Cortex of kidney (tissue), 1 donor: ENCODE measurements around the gene TSPAN4.

Experiments
- DNase-seq: peaks from one replicate; lab custom pipeline; 2025; lab: John Stamatoyannopoulos, UW

TSPAN4 gene, protein sequence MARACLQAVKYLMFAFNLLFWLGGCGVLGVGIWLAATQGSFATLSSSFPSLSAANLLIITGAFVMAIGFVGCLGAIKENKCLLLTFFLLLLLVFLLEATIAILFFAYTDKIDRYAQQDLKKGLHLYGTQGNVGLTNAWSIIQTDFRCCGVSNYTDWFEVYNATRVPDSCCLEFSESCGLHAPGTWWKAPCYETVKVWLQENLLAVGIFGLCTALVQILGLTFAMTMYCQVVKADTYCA

GRCh38 chr11:842370-843002, at the start of gene TSPAN4, which contains the start of gene POLR2L:
Gene TSPAN4 (plus strand): TSS chr11:842852. CDS start chr11:850305, 7,453 bp downstream.
Gene POLR2L (minus strand): TSS chr11:842529. CDS start chr11:842508, 21 bp downstream.
- DNase-seq: no peak

DNA sequence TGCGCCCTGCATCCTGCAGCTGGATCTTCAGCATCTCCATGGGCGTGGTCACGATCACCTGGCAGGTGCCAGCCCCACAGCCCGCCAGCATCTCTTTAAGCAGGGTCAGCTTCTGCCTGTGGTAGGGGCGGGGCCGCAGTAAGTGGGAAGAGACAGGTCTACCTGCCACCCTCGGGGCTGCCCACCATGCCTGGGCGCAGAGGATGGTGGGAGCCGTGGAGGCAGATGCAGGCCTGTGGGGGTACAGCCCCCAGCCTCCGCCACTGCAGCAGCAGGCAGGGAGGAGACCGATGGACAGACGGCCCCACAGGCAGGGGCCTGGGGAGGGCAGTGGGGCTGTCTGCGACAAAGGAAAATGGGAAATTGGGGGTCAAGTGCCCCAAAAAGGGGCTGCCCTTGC, 49.8 kb upstream of the TSPAN4 start:
- no peak for DNase-seq

- no peak for DNase-seq
These were observed 49.1 kb upstream of the TSPAN4 start for GRCh38 chr11:793556-793955.

GRCh38 chr11:794013-794765, 48.5 kb upstream of the TSPAN4 start:
- DNase-seq: no peak

DNA sequence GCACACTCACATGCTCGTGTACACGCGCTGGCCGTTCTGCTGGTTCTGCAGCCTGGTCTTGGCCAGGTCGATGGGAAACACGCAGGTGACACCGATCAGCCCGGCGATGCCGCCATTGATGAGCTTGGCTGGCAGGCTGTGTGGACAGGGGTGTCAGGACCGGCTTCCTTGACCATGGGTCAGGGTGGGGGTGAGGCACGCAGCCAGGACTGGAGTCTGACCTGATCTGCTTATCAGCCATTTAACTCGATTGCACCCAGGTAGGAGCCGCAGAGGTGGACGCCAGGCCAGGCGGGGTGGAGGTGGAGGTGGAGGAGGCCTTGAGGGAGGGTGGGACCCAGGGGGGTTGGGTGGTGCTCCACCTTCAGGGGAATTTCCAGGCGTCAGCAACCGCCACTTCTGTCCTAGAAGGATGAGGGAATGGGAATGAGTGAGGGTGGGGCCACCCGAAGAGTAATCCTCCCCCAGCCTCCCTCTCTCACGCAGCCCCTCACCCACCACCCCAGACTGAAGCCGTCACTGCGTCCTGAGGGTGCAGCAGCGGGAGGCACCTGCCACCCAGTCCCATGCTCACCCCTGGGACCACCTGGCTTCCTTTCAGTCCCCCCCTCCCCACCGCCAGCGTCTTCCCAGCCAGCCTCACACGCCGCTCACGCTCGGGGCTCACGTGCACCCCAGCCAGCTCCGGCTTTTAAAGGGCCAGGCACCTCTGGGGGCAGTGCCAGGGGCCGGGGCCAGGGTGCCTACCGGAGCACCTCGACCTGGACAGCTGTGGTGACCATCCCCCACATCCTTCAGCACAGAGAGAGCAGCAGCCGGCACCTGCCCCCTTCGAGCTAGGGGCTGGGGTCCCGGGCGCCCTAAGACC, 47.7 kb upstream of the TSPAN4 start:
- DNase-seq: no peak

GRCh38 chr11:795634-796564, 46.8 kb upstream of the TSPAN4 start:
- DNase-seq: no peak

GRCh38 chr11:796565-797295, 45.9 kb upstream of the TSPAN4 start:
- DNase-seq: no peak

GRCh38 chr11:797296-798092, 45.2 kb upstream of the TSPAN4 start:
- DNase-seq: no peak

DNA sequence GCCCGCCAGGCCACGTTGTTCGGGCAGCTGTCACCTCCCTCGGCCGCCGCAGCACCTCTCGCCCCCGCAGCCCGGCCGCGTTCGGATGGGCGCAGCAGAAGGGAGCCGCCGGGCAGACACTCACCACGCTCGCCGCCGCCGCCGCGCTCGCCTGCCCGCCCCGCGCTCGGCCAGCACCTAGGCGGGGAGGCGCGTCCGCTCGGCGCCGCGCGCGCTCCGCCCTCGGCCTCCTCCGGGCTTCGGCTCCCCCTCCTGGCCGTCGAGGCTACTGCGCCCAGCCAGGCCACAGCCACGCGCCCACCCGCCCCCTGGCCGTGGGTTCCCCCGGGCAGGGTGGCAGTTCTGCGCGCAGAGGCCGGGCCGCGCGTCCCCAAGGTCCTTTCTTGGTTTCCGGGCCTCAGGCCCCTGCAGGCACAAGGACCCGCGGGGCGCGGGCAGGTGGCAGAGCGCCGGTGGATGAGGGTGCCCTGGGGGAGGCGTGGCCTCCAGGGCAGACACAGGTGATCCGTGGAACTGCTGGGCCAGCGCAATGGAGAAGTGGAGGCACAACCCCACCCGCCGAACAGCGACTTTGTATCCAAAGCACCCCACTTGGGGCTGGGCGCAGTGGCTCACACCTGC, 44.4 kb upstream of the TSPAN4 start, which contains the start of gene SLC25A22:
TSS of gene SLC25A22 (minus strand) at position 189 of the 621 bp plus-strand sequence. CDS start 3,275 bp downstream, outside the sequence.
- DNase-seq: no peak

GRCh38 chr11:799641-800316, 42.9 kb upstream of the TSPAN4 start:
- no peak for DNase-seq

- no peak for DNase-seq
These were observed 42.2 kb upstream of the TSPAN4 start for GRCh38 chr11:800473-800872.

GRCh38 chr11:801097-801780, 41.4 kb upstream of the TSPAN4 start:
- DNase-seq: no peak

DNA sequence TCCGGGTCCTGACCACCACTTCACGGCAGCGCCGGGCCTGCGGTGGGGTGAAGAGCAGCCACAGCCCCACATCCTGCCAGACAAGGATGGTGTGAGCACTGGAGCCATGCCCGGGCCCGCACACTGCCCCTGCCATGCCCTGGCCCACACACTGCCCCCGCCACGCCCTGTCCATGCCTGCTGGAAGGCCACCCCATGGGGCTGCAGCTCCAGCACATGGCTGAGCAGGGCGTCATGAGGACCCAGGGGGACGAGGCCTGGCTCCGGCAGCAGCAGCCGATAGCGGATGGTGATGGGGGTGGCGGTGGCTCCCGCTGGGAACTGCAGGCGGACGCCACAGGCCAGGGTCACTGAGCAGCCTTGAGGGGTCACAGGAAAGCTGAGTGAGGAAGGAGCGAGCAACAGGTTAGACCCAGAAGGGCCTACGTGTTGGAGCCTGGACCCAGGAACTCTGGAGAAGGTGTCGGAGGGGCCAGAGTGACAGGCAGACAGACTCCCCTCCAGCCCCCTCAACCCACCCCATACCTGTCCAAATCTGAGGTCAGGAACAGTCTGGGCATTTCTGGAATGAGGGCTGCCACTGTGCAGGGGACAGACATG, 40.5 kb upstream of the TSPAN4 start:
- no peak for DNase-seq

DNA sequence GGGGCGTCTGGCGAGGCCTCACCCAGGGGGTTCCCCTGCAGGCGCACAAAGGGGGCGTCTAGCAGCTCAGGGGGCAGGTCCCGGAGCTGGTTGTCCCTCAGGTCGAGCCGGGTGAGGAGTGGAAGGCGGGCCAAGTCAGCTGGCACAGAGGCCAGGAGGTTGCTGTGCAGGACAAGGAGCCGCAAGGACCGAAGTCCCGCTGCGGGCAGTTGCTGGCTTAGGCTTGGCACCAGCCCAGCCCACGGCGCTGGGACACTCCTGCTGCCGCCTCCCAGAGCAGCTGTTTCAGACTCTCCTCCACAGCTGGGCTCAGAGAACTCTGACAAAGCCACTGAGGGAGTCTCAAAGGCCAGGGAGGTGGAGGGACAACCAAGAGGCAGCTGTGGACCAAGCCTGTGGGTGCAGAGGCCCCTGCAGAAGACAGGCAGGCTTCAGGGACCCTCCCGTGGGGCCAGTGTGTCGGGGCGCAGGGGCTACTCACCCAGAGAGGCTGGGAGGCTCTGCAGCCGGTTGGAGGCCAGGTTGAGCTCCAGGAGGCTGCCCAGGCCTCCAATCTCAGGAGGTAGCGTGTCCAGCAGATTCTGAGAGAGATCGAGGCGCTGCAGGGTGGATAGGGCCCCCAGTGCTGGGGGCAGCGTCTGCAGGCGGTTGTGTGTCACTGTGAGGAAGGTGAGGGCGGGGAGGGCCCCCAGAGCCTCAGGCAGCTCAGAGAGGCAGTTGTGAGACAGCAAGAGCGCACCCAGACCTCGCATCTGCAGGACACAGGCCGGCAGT, 39.8 kb upstream of the TSPAN4 start:
- no peak for DNase-seq

DNA sequence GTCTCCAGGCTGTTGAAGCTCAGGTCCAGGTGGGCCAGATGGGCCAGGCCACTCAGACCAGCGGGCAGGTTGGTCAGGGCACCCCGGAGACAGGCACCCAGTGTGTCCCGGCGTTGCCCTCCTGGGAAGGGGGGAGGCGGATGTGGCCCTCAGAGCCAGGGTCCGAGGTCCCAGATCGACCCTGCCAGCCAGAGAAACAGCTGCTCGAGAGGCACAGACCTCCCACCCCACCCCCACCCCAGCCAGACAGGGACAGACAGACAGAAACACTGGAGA, 39.2 kb upstream of the TSPAN4 start:
- DNase-seq: no peak

DNA sequence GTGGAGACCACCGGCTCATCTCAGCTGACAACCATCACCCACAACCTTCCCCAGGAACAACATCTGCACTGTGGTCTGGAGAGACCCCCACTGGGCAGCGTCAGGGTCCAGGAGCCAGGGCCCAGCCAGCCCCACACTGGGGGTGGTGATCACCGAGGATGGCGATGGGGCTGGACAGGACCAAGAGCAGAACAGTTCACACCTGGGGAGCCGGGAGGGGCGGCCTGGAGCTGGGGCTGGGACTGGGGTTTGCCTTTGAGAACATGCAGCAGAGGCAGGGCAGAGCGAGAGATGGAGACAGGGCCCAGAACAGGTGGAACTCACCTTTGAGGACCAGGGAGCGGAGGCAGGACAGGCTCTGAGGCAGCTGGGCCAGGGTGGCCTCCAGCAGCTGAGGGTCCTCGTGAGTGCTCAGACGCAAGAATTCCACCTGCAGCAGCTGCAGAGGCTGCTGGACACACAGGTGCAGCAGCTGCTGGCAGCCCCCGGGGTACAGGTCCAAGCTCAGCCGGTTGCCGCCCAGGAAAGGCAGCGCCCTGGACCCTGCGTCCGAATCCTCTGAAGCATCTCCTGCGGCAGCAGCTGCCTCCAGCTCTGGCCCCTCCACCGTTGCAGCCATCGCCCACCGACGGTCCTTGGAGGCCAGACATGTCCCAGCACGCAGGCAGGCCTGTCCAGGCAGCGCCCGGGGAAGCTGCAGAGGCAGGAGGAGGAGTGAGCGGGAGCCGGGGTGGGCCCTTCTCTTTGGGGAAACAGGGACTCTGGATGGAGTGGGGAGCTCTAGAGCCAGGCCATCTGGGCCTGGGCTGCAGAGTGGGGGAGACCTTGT, 38.7 kb upstream of the TSPAN4 start:
- no peak for DNase-seq
